GM19395 (cell line): ENCODE measurements around the gene BBS9.
"Not testable (repeated sequence)": the region's sequence is repeated elsewhere in the genome, so short reads cannot be mapped to it uniquely, and the experiment has no call there.

Experiments
- ATAC-seq: cut with Tn5 transposase; IDR thresholded peaks from one replicate; pipeline ENCODE4 v1.9.1; 2021; ENCODE audit warnings: mild to moderate bottlenecking, moderate library complexity; ENCODE audit not compliant: unreplicated experiment

BBS9 gene

DNA sequence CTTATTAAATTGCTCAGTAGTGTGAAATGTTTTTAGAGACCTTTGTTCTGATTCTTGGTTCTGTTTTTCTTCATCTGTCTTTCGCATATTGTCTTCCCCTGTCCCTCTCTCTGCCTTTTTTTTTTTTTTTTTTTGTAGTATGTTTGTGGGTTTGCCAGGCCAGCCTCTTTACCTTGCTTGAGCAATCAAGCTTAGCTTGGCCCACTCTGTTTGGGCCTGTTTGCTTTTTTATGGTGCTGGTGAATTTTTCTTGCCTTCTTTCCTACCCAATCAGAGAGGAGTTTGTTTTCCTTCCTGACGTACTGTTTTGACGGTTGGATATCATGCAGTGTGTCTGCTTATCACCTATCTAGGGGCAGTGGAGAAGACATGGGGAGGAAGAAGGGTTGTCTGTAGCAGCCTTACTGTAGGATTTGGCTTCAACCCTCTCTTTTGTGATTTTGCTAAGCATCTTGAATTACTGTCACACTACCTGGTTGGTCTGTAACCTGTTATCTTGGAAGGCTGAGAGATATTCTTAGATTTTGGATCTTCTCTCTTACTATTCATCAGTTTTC lies 64.0 kb downstream of the BBS9 start:
- peak; percentile 43 for ATAC-seq

- no peak for ATAC-seq
Observed at GRCh38 chr7:33195264-33195663, 65.9 kb downstream of the BBS9 start.

DNA sequence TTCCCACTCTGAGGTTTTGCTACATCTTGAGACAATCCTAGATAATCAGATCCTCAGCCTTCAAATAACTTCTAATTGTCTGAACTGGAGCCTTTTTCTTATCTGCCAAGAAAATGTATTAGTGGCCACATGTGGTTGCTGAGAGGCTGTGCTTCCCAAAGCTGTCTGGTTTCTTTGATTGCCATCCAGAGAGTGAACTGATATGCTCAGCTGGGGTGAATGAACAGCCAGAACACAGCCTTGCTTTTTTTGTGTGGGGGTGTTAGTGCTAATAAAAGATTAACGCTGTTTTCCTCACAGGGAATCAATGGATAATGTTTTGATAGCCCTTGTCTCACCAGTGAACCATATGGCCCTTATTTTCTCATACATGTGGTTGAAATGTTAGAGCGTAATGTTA lies 66.9 kb downstream of the BBS9 start:
- no peak for ATAC-seq

DNA sequence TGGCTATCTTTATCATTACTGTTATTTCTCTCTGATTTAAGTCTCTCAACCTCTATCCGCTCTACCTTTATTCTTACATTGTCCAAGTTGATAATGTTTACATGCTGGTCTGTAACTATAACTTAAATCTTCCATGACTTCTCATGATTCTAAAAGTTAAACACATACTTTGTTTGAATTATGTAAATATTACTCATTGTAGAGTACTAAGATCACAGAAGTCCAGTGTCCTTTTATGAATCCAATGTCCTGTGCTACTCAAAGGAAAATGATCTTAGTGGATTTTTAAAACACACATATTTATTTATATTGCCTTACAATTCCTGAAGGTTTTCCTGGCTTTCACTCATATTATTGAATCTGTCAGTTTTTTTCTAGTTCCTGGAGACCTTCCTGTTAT lies 70.9 kb downstream of the BBS9 start:
- no peak for ATAC-seq

GRCh38 chr7:33201821-33202220 lies 72.5 kb downstream of the BBS9 start:
- no peak for ATAC-seq

DNA sequence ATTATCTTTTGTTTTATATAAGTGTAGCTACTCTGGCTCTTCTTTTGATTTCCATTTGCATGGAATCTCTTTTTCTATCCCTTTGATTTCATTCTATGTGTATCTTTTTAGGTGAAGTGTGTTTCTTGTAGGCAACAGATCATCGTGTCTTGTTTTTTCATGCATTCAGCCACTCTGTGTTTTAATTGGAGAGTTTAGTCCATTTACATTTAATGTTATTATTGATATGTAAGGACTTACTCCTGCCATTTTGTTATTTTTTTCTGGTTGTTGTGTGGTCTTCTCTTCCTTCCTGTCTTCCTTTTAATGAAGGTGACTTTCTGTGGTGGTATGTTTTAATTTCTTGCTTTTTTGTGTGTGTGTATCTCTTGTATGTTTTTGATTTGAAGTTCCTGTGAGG lies 81.6 kb downstream of the BBS9 start:
- ATAC-seq: no peak

DNA sequence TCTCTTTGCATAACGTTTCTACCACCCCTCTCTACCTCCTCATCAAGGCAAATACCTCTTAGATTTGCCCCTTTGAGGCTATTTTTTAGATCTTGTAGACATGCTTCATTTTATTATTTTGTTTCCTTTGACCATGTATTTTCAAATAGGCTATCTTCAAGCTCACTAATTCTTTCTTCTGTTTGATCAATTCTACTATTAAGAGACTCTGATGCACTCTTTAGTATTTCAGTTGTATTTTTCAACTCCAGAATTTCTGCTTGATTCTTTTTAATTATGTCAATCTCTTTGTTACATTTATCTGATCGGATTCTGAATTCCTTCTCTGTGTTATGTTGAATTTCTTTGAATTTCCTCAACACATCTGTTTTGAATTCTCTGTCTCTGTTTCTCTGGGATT lies 82.8 kb downstream of the BBS9 start:
- no peak for ATAC-seq

GRCh38 chr7:33215992-33216391 lies 86.6 kb downstream of the BBS9 start:
- no peak for ATAC-seq

- no peak for ATAC-seq
Observed at GRCh38 chr7:33217595-33217994, 88.2 kb downstream of the BBS9 start.

DNA sequence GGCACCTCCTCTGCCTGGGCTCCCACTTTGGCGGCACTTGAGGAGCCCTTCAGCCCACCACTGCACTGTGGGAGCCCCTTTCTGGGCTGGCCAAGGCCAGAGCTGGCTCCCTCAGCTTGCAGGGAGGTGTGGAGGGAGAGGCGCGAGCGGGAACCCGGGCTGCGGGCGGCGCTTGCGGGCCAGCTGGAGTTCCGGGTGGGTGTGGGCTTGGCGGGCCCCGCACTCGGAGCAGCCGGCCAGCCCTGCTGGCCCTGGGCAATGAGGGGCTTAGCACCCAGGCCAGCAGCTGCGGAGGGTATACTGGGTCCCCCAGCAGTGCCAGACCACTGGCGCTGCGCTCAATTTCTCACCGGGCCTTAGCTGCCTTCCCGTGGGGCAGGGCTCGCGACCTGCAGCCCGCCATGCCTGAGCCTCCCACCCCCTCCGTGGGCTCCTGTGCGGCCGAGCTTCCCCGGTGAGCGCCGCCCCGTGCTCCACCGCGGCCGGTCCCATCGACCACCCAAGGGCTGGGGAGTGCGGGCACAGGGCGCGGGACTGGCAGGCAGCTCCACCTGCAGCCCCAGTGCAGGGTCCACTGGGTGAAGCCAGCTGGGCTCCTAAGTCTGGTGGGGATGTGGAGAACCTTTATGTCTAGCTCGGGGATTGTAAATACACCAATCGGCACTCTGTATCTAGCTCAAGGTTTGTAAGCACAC lies 89.6 kb downstream of the BBS9 start:
- ATAC-seq: not testable (repeated sequence)

DNA sequence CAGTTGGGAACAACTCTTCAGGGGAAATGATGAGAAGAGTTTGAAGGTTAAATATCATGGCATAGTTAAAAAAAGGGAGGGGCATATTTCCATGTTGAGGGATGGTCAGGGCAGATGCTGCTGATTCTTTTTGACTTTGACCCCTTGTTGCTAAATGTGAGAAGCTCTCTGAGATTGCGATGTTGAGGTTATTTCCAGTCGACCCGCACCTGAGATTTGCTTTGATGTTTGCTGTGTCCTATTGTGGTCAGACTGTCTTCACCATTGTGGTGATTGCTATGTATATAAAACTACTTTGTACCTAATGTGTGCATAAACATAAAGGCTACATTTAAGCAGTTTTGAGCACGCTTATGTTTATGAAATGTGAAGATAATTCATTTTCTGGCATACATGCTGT lies 90.9 kb downstream of the BBS9 start:
- no peak for ATAC-seq

DNA sequence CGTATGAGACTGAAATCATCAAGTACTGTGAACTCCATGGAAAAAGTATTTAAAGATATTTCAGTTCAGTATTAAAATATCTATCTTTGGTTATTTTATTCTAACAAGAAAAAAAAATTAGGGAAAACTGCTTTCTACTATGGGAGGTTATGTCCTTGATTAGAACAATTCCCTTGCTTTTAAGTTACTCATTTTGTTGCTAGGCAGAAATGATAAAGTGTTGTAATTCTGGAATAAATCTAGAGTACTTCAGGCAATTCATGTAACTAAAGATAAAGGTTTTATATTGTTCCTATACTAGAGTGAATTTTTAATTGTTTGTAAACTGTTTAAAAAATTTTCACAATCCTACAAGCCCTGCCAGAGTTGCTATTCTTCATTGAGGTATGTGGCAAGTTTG lies 92.0 kb downstream of the BBS9 start:
- ATAC-seq: no peak

GRCh38 chr7:33232632-33233145 lies 103.3 kb downstream of the BBS9 start:
- ATAC-seq: no peak

- no peak for ATAC-seq
Observed at GRCh38 chr7:33233659-33234058, 104.3 kb downstream of the BBS9 start.

DNA sequence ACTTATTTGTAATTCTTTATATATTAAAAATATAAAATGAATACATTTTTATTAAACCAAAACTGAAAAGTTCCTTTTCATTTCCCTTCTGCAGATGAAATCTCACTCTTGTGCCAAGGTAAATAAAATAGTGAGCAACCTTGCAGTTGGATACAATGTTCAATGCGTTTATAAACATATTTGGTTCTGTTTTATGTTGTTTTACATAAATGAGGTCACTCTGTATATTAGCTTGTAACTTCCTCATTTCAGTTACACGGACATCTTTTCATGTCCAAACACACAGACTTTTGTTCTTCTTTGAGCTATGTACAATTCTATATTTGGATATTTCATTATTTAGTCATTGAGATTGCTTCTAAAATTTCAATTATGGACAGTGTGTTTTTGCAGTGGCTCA lies 107.7 kb downstream of the BBS9 start:
- no peak for ATAC-seq

GRCh38 chr7:33243319-33243881 lies 114.0 kb downstream of the BBS9 start:
- ATAC-seq: no peak

DNA sequence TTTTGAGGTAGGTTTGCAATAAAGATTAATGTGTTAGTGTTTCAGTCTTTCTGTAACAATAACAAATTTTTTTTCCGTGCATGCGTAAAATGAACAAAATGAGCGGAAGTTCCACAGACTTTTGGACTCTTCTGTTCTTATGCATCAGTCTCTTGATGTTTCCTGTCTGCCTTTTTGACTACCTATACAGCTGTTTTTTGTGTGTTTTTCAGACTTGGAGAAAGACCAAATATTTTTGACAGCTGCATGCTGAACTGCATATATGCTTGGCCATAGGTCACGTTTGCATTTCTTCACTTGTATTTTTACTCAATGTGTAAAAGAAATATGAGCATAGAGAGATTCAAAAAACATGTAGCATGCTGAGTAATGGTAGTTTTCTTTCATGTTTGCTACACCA lies 119.3 kb downstream of the BBS9 start:
- no peak for ATAC-seq

DNA sequence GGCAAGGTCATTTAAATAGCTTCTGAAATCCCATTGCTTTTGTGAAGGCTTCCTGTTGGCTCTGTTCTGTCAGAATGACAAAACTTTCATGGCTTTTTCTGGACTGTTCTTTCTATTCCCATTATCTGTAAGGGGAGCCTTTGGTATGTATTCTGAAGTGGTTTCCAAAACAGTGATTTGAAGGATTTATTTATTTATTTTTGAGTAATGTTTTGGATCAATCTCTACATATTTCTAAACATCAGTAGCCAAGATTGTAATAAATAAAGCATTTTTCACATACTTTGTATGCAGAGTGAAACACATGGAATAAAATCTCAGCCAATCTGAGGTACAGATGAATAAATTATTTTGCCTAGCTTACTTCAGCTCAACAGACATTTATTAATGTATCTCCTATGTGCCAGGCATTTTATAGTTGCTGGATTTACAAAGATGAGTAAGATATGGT lies 121.1 kb downstream of the BBS9 start:
- ATAC-seq: no peak

DNA sequence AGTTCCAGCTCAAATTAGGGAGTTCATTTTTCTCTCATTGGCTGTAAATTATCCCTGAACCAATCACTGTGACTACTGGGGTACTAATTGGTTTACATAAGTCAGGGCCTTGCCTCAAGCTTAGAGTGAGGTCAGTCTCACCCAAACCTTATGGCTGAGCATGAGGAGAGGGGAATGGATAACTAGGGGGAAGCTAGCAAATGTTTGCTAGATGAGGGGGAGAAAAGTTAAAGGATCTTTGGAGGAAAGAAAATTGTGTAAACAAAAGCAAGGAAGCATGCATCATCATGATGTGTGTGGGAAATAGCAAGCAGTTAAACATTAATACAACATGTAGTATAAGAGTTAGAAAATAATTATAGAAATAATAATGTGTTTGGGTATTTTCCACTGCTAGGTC lies 121.9 kb downstream of the BBS9 start:
- no peak for ATAC-seq

DNA sequence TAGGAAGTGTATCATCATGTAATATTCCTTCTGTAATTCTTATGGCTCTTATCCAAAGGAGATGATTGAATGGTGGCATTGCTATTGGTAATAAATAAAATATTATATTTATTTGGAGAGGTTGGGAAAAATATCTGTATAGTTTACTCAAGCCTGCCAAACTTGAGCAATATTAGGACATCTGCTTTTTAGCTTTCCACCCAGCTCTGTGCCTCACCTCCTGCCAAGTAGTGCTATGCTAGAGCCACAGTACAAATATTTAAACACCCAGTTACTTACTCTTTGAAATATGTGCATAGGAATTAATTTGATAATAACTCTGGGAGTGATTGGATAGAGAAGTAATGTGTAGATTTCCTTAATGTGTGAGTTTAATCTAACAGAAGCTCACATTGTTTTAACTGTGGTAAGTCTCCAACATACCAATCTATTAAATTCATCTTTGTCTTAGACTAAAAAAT lies 129.2 kb downstream of the BBS9 start:
- ATAC-seq: no peak

DNA sequence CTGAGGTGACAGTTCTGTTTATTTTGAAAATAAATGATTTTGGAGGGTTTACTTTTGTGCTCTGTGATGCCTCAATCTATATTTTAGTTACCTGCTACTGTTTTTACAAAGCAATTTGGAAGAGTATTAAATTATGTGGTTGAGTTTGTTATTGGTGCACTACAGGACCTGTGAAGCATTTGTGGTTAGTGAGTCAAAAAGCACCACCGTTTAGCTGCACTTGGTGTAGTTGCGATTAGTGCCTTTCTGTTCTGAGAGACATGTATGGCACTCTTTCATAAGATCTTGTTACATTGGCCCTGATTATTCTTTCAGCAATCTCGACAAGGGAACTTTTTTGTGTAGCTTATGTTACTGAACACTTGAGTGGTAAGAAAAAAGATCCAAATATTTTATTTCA lies 132.2 kb downstream of the BBS9 start:
- ATAC-seq: peak; percentile 72

GRCh38 chr7:33262476-33262875 lies 133.1 kb downstream of the BBS9 start:
- ATAC-seq: no peak
